Measurements from ENCODE around the gene LONP2.

LONP2 gene

GRCh38 chr16:48250520-48251278 is 6.6 kb downstream of the LONP2 start:
- Mint-ChIP-seq H3K9me3 (no peaks in the 10 kb centered on the region), H3K4me1 (peaks cover 19% of the 10 kb centered on the region), H3K27me3 (no peaks in the 10 kb centered on the region), H3K4me3 (no peak overlapping the region), H3K27ac (no peak overlapping the region), H3K36me3 (peaks cover 23% of the 10 kb centered on the region)
- DNase-seq, result no peak
- CTCF ChIA-PET, result no interaction called here

GRCh38 chr16:48252013-48252412 is 7.9 kb downstream of the LONP2 start:
- CTCF ChIA-PET, result interaction anchor here (0.9 kb wide), 1 partner anchor 378 kb away, joined by 3 read pairs; no protein-coding TSS in a partner anchor
- Mint-ChIP-seq H3K27ac (no peak overlapping the region), H3K4me3 (no peak overlapping the region), H3K27me3 (no peaks in the 10 kb centered on the region), H3K4me1 (peaks cover 8% of the 10 kb centered on the region), H3K9me3 (no peaks in the 10 kb centered on the region), H3K36me3 (peaks cover 31% of the 10 kb centered on the region)
- DNase-seq, result no peak

- no peak overlapping the region for H3K27ac Mint-ChIP-seq
- peaks cover 50% of the 10 kb centered on the region for H3K36me3 Mint-ChIP-seq
- H3K9me3 Mint-ChIP-seq, result no peaks in the 10 kb centered on the region
- DNase-seq, result no peak
- CTCF ChIA-PET, result no interaction called here
- H3K4me1 Mint-ChIP-seq, result no peaks in the 10 kb centered on the region
- no peak overlapping the region for H3K4me3 Mint-ChIP-seq
- no peaks in the 10 kb centered on the region for H3K27me3 Mint-ChIP-seq
These were observed 12.6 kb downstream of the LONP2 start for GRCh38 chr16:48256579-48257177.

GRCh38 chr16:48261569-48261968 is 17.5 kb downstream of the LONP2 start:
- Mint-ChIP-seq H3K4me1 (peaks cover 2% of the 10 kb centered on the region), H3K27me3 (no peaks in the 10 kb centered on the region), H3K36me3 (peaks cover 58% of the 10 kb centered on the region), H3K27ac (no peak overlapping the region), H3K4me3 (no peak overlapping the region), H3K9me3 (peaks cover 5% of the 10 kb centered on the region)
- no peak for DNase-seq
- CTCF ChIA-PET, result no interaction called here

GRCh38 chr16:48262631-48263030 is 18.5 kb downstream of the LONP2 start:
- peaks cover 58% of the 10 kb centered on the region for H3K36me3 Mint-ChIP-seq
- no peak overlapping the region for H3K4me3 Mint-ChIP-seq
- peaks cover 5% of the 10 kb centered on the region for H3K9me3 Mint-ChIP-seq
- H3K27me3 Mint-ChIP-seq, result no peaks in the 10 kb centered on the region
- no peak for DNase-seq
- CTCF ChIA-PET, result no interaction called here
- H3K4me1 Mint-ChIP-seq, result peaks cover 2% of the 10 kb centered on the region
- no peak overlapping the region for H3K27ac Mint-ChIP-seq

- CTCF ChIA-PET, result no interaction called here
- no peak for DNase-seq
- Mint-ChIP-seq H3K4me1 (peaks cover 2% of the 10 kb centered on the region), H3K27ac (no peak overlapping the region), H3K36me3 (peaks cover 39% of the 10 kb centered on the region), H3K9me3 (no peaks in the 10 kb centered on the region), H3K27me3 (no peaks in the 10 kb centered on the region), H3K4me3 (no peak overlapping the region)
These were observed 24.9 kb downstream of the LONP2 start for GRCh38 chr16:48269011-48269410.

- Mint-ChIP-seq H3K27ac (no peak overlapping the region), H3K36me3 (peaks cover 30% of the 10 kb centered on the region), H3K27me3 (no peaks in the 10 kb centered on the region), H3K4me3 (no peak overlapping the region), H3K9me3 (no peaks in the 10 kb centered on the region), H3K4me1 (no peaks in the 10 kb centered on the region)
- CTCF ChIA-PET, result no interaction called here
- no peak for DNase-seq
These were observed 27.6 kb downstream of the LONP2 start for GRCh38 chr16:48271728-48272127.

- Mint-ChIP-seq H3K27me3 (no peaks in the 10 kb centered on the region), H3K4me1 (no peaks in the 10 kb centered on the region), H3K4me3 (no peak overlapping the region), H3K9me3 (no peaks in the 10 kb centered on the region), H3K27ac (no peak overlapping the region), H3K36me3 (peaks cover 36% of the 10 kb centered on the region)
- CTCF ChIA-PET, result no interaction called here
- DNase-seq, result no peak
These were observed 28.8 kb downstream of the LONP2 start for GRCh38 chr16:48272837-48273421.

GRCh38 chr16:48274476-48274875 is 30.4 kb downstream of the LONP2 start:
- H3K27ac Mint-ChIP-seq, result no peak overlapping the region
- H3K4me3 Mint-ChIP-seq, result no peak overlapping the region
- CTCF ChIA-PET, result no interaction called here
- DNase-seq, result no peak
- H3K9me3 Mint-ChIP-seq, result no peaks in the 10 kb centered on the region
- no peaks in the 10 kb centered on the region for H3K4me1 Mint-ChIP-seq
- peaks cover 42% of the 10 kb centered on the region for H3K36me3 Mint-ChIP-seq
- no peaks in the 10 kb centered on the region for H3K27me3 Mint-ChIP-seq

- Mint-ChIP-seq H3K4me3 (no peak overlapping the region), H3K4me1 (no peaks in the 10 kb centered on the region), H3K36me3 (peaks cover 40% of the 10 kb centered on the region), H3K27ac (no peak overlapping the region), H3K27me3 (no peaks in the 10 kb centered on the region), H3K9me3 (no peaks in the 10 kb centered on the region)
- CTCF ChIA-PET, result no interaction called here
- DNase-seq, result no peak
These were observed 32.0 kb downstream of the LONP2 start for GRCh38 chr16:48276102-48276501.

- peaks cover 37% of the 10 kb centered on the region for H3K36me3 Mint-ChIP-seq
- no peak for DNase-seq
- CTCF ChIA-PET, result no interaction called here
These were observed 33.1 kb downstream of the LONP2 start for GRCh38 chr16:48277158-48277557.

GRCh38 chr16:48279199-48279598 is 35.1 kb downstream of the LONP2 start:
- Mint-ChIP-seq H3K27me3 (no peaks in the 10 kb centered on the region), H3K4me1 (no peaks in the 10 kb centered on the region), H3K27ac (no peak overlapping the region), H3K36me3 (peaks cover 46% of the 10 kb centered on the region), H3K9me3 (no peaks in the 10 kb centered on the region), H3K4me3 (no peak overlapping the region)
- CTCF ChIA-PET, result no interaction called here
- no peak for DNase-seq

More at GRCh38 chr16:48277158-48277557, 33.1 kb downstream of the LONP2 start:
- Mint-ChIP-seq H3K9me3 (no peaks in the 10 kb centered on the region), H3K27ac (no peak overlapping the region), H3K4me1 (no peaks in the 10 kb centered on the region), H3K4me3 (no peak overlapping the region), H3K27me3 (no peaks in the 10 kb centered on the region)

GRCh38 chr16:48280546-48280945 is 36.4 kb downstream of the LONP2 start:
- H3K4me1 Mint-ChIP-seq, result peaks cover 6% of the 10 kb centered on the region
- H3K27ac Mint-ChIP-seq, result no peak overlapping the region
- H3K27me3 Mint-ChIP-seq, result no peaks in the 10 kb centered on the region
- H3K9me3 Mint-ChIP-seq, result no peaks in the 10 kb centered on the region
- CTCF ChIA-PET, result interaction anchor here (0.7 kb wide), 1 partner anchor 103 kb away, joined by 3 read pairs; no protein-coding TSS in a partner anchor
- no peak for DNase-seq
- no peak overlapping the region for H3K4me3 Mint-ChIP-seq
- peaks cover 50% of the 10 kb centered on the region for H3K36me3 Mint-ChIP-seq

- Mint-ChIP-seq H3K27ac (peak overlapping the region; percentile 35), H3K4me3 (no peak overlapping the region), H3K9me3 (peaks cover 12% of the 10 kb centered on the region), H3K27me3 (no peaks in the 10 kb centered on the region), H3K36me3 (peaks cover 59% of the 10 kb centered on the region), H3K4me1 (peaks cover 9% of the 10 kb centered on the region)
- no peak for DNase-seq
- CTCF ChIA-PET, result no interaction called here
These were observed 38.6 kb downstream of the LONP2 start for GRCh38 chr16:48282636-48283263.
